ENCODE data around the gene CNIH3. TPM values are rescaled to one million over a fixed set of nuclear protein-coding genes. Genes with fewer than 3 reads are reported as not detected.

CNIH3 gene
- total and polyA plus RNA-seq, 9 donors: 3.8 to 11.8 (median 8.3) TPM

DNA sequence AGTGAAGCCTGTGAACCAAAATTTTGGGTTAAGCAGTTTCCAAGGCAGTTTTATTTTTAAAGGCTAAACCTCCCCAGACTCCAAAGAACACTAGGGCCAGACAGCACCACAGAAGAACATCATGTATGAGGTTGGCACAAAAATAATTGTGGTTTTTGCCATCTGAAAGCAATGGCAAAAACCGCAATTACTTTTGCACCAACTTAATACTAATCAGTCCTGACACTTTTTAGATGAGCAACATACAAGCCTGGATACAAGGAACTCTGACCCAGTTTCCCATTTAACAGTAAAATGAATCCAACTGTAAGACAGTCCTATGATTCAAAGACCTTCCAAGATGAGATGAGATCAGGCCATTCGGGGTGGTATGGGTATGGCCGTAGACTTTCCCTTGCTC lies 46.8 kb downstream of the CNIH3 start:
- no peak for DNase-seq

DNA sequence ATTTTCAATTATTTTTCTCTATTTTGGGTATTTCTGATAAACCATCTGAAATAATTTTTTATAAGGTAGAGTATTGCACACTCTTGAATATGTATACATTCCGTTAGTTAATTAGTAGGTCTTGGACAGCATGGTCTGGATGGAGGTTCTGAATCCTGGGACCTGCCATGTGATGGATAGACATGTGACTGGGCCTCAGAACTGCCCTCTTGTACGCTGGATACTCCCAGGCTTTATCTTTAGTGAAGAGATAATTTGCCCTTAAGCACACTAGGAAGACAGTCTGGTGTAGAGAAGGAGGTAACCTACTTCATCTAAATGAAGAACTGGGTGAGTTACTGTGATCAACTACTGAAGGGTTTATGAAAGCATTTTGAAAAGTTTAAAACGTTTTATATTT lies 48.9 kb downstream of the CNIH3 start:
- intact Hi-C loops (cut with DNase I): no loop called here
- H3K27me3 ChIP-seq: no peaks in the 10 kb centered on the region
- H3K27ac ChIP-seq: no peak overlapping the region
- 73 to 78% (median 74%) methylated on average over 3 of the region's 3 CpGs for WGBS, 3 donors
- no peak for TF ChIP-seq POLR2A (IDR thresholded peaks at IDR 0.05)
- TF ChIP-seq, protein P1, sequence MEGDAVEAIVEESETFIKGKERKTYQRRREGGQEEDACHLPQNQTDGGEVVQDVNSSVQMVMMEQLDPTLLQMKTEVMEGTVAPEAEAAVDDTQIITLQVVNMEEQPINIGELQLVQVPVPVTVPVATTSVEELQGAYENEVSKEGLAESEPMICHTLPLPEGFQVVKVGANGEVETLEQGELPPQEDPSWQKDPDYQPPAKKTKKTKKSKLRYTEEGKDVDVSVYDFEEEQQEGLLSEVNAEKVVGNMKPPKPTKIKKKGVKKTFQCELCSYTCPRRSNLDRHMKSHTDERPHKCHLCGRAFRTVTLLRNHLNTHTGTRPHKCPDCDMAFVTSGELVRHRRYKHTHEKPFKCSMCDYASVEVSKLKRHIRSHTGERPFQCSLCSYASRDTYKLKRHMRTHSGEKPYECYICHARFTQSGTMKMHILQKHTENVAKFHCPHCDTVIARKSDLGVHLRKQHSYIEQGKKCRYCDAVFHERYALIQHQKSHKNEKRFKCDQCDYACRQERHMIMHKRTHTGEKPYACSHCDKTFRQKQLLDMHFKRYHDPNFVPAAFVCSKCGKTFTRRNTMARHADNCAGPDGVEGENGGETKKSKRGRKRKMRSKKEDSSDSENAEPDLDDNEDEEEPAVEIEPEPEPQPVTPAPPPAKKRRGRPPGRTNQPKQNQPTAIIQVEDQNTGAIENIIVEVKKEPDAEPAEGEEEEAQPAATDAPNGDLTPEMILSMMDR (IDR thresholded peaks at IDR 0.05): no peak
- TF ChIP-seq EP300 (IDR thresholded peaks at IDR 0.05): no peak
- H3K9me3 ChIP-seq: no peaks in the 10 kb centered on the region
- no peak overlapping the region for H3K4me3 ChIP-seq
- H3K4me1 ChIP-seq (ENCODE audit: insufficient read depth): no peaks in the 10 kb centered on the region
- no peaks in the 10 kb centered on the region for H3K36me3 ChIP-seq
- no peak for DNase-seq

More for the DNA sequence above, 46.8 kb downstream of the CNIH3 start:
- no peak overlapping the region for H3K4me3 ChIP-seq
- no peaks in the 10 kb centered on the region for H3K9me3 ChIP-seq
- no peaks in the 10 kb centered on the region for H3K27me3 ChIP-seq
- WGBS, 3 donors: 93 to 98% (median 96%) methylated on average over 3 of the region's 3 CpGs
- TF ChIP-seq EP300 (IDR thresholded peaks at IDR 0.05): no peak
- TF ChIP-seq, protein P1 (IDR thresholded peaks at IDR 0.05): no peak
- TF ChIP-seq POLR2A (IDR thresholded peaks at IDR 0.05): no peak
- no peak overlapping the region for H3K27ac ChIP-seq
- H3K36me3 ChIP-seq: no peaks in the 10 kb centered on the region
- intact Hi-C loops (cut with DNase I): no loop called here
- H3K4me1 ChIP-seq (ENCODE audit: insufficient read depth): no peaks in the 10 kb centered on the region

DNA sequence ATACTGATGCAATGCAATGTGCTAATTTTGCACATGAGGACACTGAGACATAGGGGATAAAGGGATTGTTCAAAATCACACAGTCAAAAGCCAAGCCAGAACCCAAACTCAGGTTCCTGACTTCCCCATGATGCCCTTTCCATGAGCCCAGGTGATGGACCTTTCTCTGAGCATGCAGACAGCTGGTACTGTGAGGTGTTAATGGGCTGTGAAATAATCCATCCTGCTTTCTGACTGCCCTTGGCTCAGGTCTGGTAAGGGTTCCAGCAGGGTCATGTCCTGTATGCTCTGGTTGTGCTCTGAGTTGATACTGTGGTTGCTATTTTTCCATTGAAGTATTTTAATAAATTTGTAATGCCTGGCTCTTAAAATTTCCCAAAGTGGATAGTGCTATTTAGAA lies 50.0 kb downstream of the CNIH3 start:
- Histone ChIP-seq H3K9me3 (no peaks in the 10 kb centered on the region), H3K27me3 (no peaks in the 10 kb centered on the region), H3K36me3 (no peaks in the 10 kb centered on the region), H3K4me3 (no peak overlapping the region), H3K4me1 (ENCODE audit: insufficient read depth) (no peaks in the 10 kb centered on the region), H3K27ac (no peak overlapping the region)
- intact Hi-C loops (cut with DNase I): no loop called here
- no peak for DNase-seq
- TF ChIP-seq POLR2A (IDR thresholded peaks at IDR 0.05): no peak
- TF ChIP-seq EP300 (IDR thresholded peaks at IDR 0.05): no peak
- TF ChIP-seq, protein P1 (IDR thresholded peaks at IDR 0.05): no peak

DNA sequence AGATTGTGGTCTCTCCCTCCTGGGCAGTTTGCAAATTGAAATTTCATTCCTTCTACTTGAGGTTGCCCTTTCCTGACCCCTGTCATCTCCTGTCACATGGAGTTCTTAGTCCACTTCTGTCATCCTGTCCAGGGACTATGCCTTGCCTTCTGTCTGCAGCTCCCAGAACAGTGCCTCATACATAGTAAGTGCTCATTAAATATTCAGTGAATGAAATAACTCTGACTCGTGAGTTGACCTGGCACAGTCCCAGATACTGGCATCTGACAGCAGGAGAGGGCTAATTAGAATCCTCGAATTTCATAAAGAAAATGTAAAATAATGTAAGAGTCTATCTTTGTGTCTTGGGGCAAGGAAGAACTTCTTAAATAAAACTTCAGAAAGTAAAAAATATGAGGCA lies 50.8 kb downstream of the CNIH3 start:
- Histone ChIP-seq H3K4me1 (ENCODE audit: insufficient read depth) (no peaks in the 10 kb centered on the region), H3K9me3 (no peaks in the 10 kb centered on the region), H3K36me3 (no peaks in the 10 kb centered on the region), H3K27ac (no peak overlapping the region), H3K4me3 (no peak overlapping the region), H3K27me3 (no peaks in the 10 kb centered on the region)
- intact Hi-C loops (cut with DNase I): no loop called here
- WGBS, 3 donors: 88 to 89% (median 89%) methylated on average over 2 of the region's 2 CpGs
- TF ChIP-seq EP300 (IDR thresholded peaks at IDR 0.05): no peak
- no peak for TF ChIP-seq POLR2A (IDR thresholded peaks at IDR 0.05)
- TF ChIP-seq, protein P1 (IDR thresholded peaks at IDR 0.05): no peak
- no peak for DNase-seq

DNA sequence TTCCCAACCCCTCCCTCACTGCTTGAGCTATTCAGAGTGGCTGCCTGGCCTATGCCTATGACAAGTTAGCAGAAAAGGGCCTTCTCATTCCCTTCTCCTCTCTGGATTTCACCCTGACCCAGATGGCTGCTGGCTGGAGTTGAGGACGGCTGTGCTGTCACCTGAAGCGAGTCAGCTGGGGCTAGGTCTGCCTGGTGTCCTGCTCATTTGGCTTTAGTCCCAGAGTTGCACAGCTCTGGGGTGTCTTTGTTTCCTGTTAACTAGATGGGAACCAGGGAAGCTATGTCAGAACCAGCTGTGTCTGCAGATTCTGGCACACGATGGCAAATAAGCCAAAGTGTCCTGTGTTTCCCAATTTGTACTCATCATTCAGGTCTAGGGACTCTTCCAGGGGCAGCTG lies 52.9 kb downstream of the CNIH3 start:
- Histone ChIP-seq H3K4me1 (ENCODE audit: insufficient read depth) (peaks cover 2% of the 10 kb centered on the region), H3K9me3 (no peaks in the 10 kb centered on the region), H3K4me3 (no peak overlapping the region), H3K27ac (no peak overlapping the region), H3K27me3 (no peaks in the 10 kb centered on the region), H3K36me3 (no peaks in the 10 kb centered on the region)
- intact Hi-C loops (cut with DNase I): no loop called here
- 47 to 56% (median 48%) methylated on average over 3 of the region's 3 CpGs for WGBS, 3 donors
- DNase-seq: no peak
- TF ChIP-seq, protein P1 (IDR thresholded peaks at IDR 0.05): no peak
- no peak for TF ChIP-seq POLR2A (IDR thresholded peaks at IDR 0.05)
- no peak for TF ChIP-seq EP300 (IDR thresholded peaks at IDR 0.05)

Data from ovary (tissue), 9 donors.